Suppressor macrophage treated with lipopolysaccharide for 4 hours (primary cell): Measurements from ENCODE around the gene VWA3A.
"Not testable (repeated sequence)": the region's sequence is repeated elsewhere in the genome, so short reads cannot be mapped to it uniquely, and the experiment has no call there.

Experiments used
- DNase-seq: peaks from one replicate; pipeline ENCODE4 v3.0.0-alpha.2; 2020

VWA3A gene

DNA sequence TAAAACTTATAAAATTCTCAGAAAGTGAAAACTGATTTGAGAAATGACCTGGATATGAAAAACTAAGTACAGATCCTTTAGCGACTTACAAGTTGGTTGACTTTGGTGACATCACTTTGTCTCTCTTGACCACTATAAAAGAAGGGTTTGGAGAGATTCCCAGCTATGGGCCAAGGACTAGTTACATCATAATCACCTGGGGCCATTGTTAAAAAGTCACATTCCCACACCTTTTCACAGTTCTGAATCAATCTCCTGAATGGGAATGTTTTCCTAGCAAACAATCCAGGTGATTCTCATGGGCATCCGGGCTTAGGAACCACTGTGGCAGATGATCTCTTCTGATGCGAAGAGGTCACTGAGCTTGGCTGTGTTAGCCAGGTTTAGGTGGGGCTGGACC, 620 bp upstream of the VWA3A start:
- no peak for DNase-seq

- no peak for DNase-seq
Observed at GRCh38 chr16:22093331-22093730, 990 bp downstream of the VWA3A start.

DNA sequence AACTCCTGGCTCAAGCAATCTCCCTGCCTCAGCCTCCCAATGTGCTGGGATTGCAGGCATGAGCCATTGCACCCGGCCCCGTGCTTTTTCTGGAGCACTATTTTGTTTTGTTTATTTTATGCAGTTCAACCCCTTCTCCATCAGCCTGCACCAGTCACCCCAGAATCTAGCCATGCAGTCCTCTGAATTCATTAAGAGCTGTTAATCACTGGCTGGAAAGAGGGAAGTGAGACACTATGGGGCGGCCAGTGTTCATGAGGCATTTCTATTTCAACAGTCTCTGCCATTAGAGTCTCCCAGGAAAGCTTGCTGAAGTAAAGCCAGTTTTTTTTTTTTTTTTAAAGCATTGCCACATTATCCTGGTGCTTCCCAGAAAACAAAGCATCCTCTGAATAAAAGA, 1.7 kb downstream of the VWA3A start:
- peak; percentile 25 for DNase-seq

DNA sequence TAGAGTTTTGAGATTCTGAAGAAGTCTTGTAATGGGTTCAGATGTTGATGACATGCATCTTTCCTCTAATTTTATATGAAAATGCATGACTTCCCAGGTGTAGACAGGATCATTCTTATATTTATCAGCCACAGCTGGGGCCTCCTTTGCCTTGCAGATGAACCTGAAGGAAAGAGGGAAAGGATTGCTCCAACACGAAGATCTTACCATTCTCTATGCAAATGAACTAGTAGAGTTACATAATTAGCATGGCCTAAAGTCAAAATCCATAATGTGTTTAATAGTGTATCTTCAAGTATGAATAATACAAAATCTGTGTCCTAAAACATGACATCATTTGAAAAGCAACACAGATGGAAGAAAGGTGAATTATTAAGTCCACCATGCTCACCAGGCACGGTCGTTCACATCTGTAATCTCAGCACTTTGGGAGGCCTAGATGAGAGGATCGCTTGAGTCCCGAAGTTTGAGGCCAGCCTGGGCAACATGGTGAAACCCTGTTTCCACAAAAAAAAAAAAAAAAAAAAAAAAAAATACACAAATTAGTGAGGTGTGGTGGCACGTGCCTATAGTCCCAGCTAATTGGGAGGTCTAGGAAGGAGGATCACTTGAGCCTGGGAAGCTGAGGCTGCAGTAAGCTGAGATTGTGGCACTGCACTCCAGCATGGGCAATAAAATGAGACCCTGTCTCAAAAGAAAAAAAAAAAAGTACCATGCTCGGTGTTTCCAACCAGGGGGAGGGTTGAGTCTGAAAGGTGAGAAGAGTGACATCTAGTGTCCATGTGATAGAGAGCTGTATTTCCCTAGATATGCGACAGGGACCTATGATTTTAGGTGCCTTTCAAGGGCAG, 6.3 kb downstream of the VWA3A start:
- peak; percentile 44 for DNase-seq

GRCh38 chr16:22099256-22099975, 7.1 kb downstream of the VWA3A start:
- no peak for DNase-seq

DNA sequence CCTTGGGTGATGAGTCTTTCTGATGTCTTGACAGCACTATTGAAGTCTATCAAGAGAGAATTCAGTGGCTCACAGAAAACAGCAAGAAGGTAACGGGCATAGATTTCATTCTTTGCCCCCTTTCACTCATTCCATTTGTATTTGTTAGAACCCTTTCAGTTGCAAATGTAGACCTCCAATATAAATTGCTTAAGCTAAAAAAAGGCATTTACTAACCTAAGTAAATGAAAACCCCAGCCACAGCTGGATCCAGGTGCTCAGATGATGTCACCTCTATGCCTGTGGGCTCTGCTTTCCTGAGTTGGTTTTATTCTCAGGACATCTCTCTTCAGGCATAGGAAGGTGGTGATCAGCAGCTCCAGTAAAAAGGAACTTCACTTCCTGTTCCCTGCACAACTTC, 11.1 kb downstream of the VWA3A start:
- DNase-seq, result no peak

DNA sequence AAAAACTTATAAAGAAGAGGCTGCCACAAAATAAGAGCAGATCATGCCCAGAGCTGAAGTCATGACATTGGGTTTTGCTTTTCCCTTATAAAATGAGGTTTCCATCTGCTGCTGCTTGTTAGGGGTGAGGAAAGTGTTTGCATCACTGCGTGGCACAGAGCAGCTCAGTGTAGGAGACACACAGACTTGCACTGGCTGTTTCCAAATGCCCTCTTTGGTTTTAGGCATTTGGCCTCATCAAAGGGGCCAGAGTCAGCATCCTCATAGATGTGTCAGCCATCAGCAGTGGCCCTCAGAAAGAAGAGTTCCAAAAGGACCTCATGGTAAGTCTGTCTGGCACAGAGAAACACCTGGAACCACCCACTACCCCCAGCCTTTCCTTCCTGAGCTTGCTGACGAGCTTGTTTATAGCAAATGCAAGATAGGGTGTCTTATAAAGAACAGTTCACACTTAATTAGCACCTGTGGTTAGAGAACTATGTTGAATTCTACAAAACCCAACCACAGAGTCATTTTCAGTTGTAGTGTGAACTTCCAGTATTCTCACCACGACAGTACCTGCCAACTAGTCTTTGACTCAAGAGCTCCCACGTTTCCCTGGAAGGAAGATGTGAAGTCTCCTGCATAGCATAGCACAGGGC, 17.0 kb downstream of the VWA3A start:
- no peak for DNase-seq

DNA sequence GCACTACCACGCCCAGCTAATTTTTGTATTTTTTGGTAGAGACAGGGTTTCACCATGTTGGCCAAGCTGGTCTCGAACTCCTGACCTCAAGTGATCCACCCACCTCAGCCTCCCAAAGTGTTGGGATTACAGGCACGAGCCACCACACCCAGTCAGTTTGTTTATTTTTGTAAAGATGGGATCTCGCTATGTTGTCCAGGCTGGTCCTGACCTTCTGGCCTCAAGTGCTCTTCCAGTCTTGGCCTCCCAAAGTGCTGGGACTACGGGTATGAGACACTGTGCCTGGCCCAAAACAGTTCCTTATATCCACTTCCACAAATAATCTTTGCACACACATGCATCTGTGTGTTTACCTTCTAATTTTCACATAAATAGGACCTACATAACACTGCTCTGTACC, 19.3 kb downstream of the VWA3A start:
- DNase-seq, result not testable (repeated sequence)

GRCh38 chr16:22116095-22116700, 23.9 kb downstream of the VWA3A start:
- DNase-seq, result no peak

DNA sequence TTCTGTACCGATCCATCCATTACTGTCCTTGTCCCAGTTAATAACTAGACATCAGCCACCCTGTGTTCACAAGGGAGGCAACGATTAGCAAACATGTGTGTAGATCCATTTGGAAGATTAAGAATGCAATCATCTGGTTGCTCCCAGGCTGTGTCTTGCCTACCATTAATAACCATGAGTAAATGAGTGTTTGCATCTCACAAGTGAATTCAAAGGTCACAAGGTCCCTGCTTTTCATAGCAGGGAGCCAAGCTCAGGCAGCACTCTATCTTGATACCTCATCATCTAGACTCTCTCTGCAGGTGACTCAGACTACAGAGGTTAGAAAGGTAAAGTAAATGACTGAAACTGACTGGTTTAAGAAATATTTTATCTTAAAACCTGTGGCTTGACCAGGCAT, 25.3 kb downstream of the VWA3A start:
- DNase-seq, result no peak

GRCh38 chr16:22120440-22120839, 28.1 kb downstream of the VWA3A start:
- no peak for DNase-seq

DNA sequence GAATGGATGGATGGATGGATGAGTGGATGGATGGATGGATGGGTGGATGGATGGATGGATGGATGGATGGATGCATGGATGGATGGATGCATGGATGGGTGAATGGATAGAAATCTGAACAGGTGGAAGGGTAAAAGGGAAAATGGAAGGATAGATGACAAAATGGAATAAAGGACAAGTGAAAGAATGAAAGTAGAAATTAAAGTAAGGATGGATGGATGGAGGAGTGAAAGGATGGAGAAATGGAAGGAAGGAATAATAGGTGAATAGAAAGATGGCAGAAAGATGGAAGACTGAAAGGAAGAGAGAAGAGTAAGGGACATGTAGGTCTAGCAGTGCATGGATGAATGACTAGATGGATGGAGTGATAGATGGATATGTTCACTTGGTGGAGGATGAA, 29.9 kb downstream of the VWA3A start:
- no peak for DNase-seq

GRCh38 chr16:22123146-22123545, 30.8 kb downstream of the VWA3A start:
- DNase-seq, result peak; percentile 43

DNA sequence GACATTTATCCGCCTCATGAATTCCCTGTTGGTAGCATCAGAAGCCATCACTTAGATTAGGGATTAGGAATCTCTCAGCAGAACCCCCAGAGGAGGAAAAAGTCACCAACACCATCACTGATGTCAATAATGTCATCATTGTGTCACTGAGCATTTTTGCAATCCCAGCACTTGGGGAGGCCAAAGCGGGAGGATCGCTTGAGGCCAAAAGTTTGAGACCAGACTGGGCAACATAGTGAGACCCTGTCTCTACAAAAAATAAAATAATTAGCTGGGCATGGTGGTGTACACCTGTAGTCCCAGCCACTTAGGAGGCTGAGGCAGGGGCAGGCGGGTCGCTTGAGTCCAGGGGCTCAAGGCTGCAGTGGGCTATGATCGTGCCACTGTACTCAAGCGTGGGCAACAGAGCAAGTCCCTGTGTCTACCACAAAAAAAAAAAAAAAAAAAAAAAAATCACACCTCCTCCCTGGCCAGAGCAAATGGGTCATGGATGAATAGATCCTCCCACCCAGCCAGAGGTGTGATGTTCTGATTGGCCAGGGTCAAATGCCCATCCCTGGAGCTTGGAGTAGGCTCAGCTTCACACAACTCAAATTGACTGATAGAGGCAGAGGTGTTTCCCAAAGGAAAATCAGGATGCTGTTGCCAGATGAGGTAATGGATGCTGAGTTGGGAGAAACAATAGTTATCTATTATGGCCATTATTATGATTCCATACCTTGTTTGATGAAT, 31.6 kb downstream of the VWA3A start:
- DNase-seq, result no peak

DNA sequence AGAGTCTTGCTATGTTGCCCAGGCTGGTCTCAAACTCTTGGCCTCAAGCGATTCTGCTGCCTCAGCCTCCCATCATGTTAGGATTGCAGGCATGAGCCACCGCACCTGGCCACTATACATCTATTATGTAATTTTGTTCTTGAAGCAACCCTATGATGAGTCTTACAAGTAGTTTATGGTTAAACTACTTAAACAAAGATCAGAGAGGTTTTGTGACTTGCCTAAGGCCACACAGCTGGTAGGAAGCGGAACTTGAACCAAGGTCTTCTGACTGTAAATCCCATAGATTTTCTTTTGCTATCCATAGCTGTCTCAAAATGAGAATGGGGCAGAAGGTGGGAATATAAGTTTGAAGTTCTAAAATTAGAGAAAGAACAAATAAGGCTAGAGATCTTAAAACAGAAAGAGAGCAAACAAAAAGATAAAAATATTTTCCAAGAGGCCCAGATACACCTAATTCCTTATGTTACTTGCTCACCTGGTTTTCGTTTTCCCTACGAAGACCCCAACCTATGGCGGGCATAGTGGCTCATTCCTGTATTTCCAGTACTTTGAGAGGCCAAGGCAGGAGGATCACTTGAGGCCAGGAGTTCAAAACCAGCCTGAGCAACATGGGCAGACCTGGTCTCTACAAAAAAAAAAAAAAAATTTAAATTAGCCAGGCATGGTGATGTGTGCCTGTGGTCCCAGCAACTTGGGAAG, 32.4 kb downstream of the VWA3A start:
- DNase-seq, result no peak

DNA sequence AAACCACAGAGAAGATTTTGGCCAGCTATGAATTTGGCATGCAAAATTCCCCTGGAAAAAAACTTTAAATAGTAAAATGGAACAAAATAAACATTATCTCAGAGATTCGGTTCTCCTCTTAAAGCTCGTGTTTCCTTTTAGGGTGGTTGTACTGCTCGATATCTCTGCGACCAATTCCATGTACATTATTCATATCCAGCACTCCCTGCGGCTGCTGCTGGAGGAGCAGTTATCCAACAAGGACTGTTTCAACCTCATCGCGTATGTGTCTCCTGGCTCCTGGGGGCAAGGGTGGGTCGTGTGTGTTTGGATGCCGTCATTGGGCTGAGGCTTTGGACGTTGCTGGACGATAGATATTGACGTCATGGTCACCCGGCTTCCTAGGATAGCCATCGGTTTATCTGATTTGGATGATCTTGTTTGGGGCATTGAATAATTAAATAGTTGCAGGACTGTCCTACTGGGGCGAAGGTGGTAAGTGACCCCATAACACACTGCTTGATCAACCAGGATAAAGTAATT, 33.8 kb downstream of the VWA3A start:
- no peak for DNase-seq

- DNase-seq, result not testable (repeated sequence)
Observed at GRCh38 chr16:22128537-22128936, 36.2 kb downstream of the VWA3A start.

DNA sequence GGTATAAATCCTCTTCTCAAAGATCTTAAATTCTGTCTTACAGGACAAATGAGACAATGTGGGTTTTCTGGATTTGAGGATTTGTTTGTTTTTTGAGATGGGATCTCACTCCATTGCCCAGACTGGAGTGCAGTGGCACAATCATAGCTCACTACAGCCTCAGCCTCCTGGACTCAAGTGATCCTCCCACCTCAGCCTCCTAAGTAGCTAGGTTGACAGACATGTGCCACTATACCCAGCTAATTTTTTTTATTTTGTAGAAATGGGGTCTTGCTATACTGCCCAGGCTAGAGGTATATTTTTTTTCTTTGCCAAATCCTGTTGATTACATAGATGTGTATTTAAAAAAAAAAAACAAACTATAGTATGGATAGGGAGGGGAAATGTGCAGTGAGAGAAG, 38.2 kb downstream of the VWA3A start:
- no peak for DNase-seq

DNA sequence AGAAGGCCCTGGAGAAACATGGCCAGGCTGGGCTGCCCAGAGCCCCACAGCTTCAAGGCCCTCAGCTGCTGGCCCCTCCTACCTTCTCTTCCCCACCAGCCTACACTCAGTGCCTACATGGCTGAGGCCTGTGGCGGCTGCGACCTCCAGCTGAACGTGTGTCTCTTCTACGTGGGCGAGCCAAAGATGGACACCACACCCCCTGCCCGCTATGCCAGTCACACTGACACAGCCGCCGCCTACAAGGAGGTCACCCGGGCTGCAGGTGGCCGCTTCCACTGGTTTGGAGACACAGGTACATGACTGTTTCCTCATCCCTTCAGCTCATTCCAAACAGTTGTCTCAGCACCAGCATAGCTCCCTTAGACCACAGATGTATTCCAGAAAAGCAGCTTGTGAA, 40.5 kb downstream of the VWA3A start:
- no peak for DNase-seq

DNA sequence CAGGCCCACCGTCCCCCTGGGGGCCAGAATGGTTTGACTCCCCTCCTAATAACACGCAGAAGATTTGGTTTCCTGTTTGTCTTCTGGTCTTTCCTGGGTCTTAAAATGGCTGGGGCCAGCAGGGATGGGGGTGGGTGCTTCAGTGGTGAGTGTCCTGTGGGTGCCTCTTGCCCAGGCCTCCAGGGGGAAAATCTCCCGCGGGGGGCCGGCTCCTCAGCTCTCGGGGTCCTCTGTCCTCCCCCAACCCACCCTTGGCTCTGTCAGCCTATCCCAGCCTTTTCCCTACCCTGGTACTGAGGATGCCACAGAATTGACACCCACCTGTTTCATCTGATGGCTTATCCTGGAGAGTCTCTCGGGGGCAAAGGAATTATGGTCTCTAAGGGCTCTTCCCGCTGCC, 46.1 kb downstream of the VWA3A start:
- no peak for DNase-seq

GRCh38 chr16:22139008-22139407, 46.7 kb downstream of the VWA3A start:
- no peak for DNase-seq

DNA sequence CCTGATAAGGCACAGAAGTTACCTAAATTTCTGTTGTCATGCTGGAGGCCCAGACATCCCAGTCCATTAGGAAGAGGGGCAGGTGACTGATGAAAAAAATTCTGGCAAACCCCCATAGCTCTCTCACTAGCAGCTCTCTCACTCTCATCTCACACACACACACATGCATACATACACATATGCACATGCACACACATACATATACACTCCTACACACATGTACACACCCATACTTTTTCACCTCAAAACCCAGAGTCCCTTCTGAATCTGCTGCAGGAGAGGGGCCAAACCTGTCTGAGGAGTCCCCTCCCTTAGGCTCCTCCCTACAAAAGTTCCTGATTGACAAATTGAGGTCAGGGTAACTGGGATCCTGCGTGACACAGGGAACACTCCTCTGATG, 47.4 kb downstream of the VWA3A start:
- DNase-seq, result no peak
